HepG2 (cell line): ENCODE measurements around the gene YPEL3. TPM values are rescaled to one million over a fixed set of nuclear protein-coding genes. Genes with fewer than 3 reads are reported as not detected.

Experiments used
- ARNT2 ChIP-seq: sonication (generic); formaldehyde crosslinking; IDR thresholded peaks from 2 replicates; pipeline ENCODE4 v1.8.0; 2022; ENCODE audit warnings: mild to moderate bottlenecking, low read depth, missing genetic modification reagents, moderate library complexity
- CSRNP2 ChIP-seq: sonication (generic); formaldehyde crosslinking; conservative IDR thresholded peaks from 2 replicates; pipeline ENCODE4 v1.8.0; 2022; ENCODE audit warnings: low read depth, missing genetic modification reagents
- DR1 ChIP-seq: sonication (generic); formaldehyde crosslinking; IDR thresholded peaks from 2 replicates; pipeline ENCODE4 v1.8.0; 2021; ENCODE audit warnings: mild to moderate bottlenecking, missing genetic modification reagents, inconsistent platforms
- DZIP1 ChIP-seq: sonication (generic); formaldehyde crosslinking; IDR thresholded peaks from 2 replicates; pipeline ENCODE4 v1.5.0; 2020; ENCODE audit warnings: mild to moderate bottlenecking, missing genetic modification reagents
- FUBP1 ChIP-seq: sonication (generic); formaldehyde crosslinking; IDR thresholded peaks from 2 replicates; pipeline ENCODE4 v1.5.1; 2020; ENCODE audit warnings: missing genetic modification reagents, mild to moderate bottlenecking, borderline replicate concordance
- GATA4 ChIP-seq: sonication (generic); IDR thresholded peaks from 2 replicates; pipeline ENCODE4 v1.6.1; 2016; ENCODE audit warnings: antibody characterized with exemption, low read depth, borderline replicate concordance
- GFI1 ChIP-seq: sonication (generic); formaldehyde crosslinking; IDR thresholded peaks from 2 replicates; pipeline ENCODE4 v1.5.0; 2020; ENCODE audit warnings: missing genetic modification reagents, mild to moderate bottlenecking, borderline replicate concordance
- KDM2A ChIP-seq: sonication (generic); formaldehyde crosslinking; IDR thresholded peaks from 2 replicates; pipeline ENCODE4 v1.4.0; 2020; ENCODE audit warnings: low read depth, missing genetic modification reagents, borderline replicate concordance
- KLF16 ChIP-seq, 2 experiments: sonication (generic) in 1 of 2; formaldehyde crosslinking in 1 of 2; IDR thresholded peaks; 2 replicates each; pipeline versions ENCODE4 v1.6.1 to v1.8.0; 2016 to 2023; ENCODE audit warnings: missing genetic modification reagents in 2 of 2, missing compliant biosample characterization in 1 of 2
- MED1 ChIP-seq: sonication (generic); formaldehyde crosslinking; IDR thresholded peaks from 2 replicates; pipeline ENCODE4 v1.4.0; 2020; ENCODE audit warnings: missing genetic modification reagents
- NCOA2 ChIP-seq: sonication (generic); formaldehyde crosslinking; IDR thresholded peaks from 2 replicates; pipeline ENCODE4 v1.8.0; 2022; ENCODE audit warnings: inconsistent platforms
- PAF1 ChIP-seq: IDR thresholded peaks from 2 replicates; pipeline ENCODE4 v1.6.1; 2016; ENCODE audit warnings: missing genetic modification reagents, missing compliant biosample characterization
- PTBP1 ChIP-seq: fragments of 200-400 bp; formaldehyde crosslinking; IDR thresholded peaks from 2 replicates; pipeline ENCODE4 v1.6.1; 2018; ENCODE audit warnings: low read length, low read depth; ENCODE audit not compliant: poor library complexity, severe bottlenecking
- RCOR2 ChIP-seq: IDR thresholded peaks from 2 replicates; pipeline ENCODE4 v1.6.1; 2016; ENCODE audit warnings: missing biosample characterization, missing genetic modification reagents
- RNF2 ChIP-seq: fragments of 450-650 bp; conservative IDR thresholded peaks from 2 replicates; pipeline ENCODE4 v1.6.1; 2016; ENCODE audit warnings: low read depth
- RORA ChIP-seq: sonication (generic); formaldehyde crosslinking; IDR thresholded peaks from 2 replicates; pipeline ENCODE4 v1.5.0; 2020; ENCODE audit warnings: mild to moderate bottlenecking, missing genetic modification reagents, moderate library complexity
- TAF1 ChIP-seq: sonication (generic); formaldehyde crosslinking; IDR thresholded peaks from 2 replicates; pipeline ENCODE4 v1.4.0; 2020; ENCODE audit warnings: missing genetic modification reagents
- TOPORS ChIP-seq: sonication (generic); formaldehyde crosslinking; IDR thresholded peaks from 2 replicates; pipeline ENCODE4 v1.8.0; 2023; ENCODE audit warnings: mild to moderate bottlenecking, missing genetic modification reagents
- ZBTB3 ChIP-seq: sonication (generic); formaldehyde crosslinking; IDR thresholded peaks from 2 replicates; pipeline ENCODE4 v1.4.0; 2020; ENCODE audit warnings: low read depth, mild to moderate bottlenecking, moderate library complexity, missing genetic modification reagents, borderline replicate concordance
- ZC3H4 ChIP-seq: sonication (generic); formaldehyde crosslinking; IDR thresholded peaks from 2 replicates; pipeline ENCODE4 v1.4.0; 2020; ENCODE audit warnings: missing genetic modification reagents, borderline replicate concordance
- ZNF451 ChIP-seq: sonication (generic); formaldehyde crosslinking; IDR thresholded peaks from 2 replicates; pipeline ENCODE4 v1.5.0; 2020; ENCODE audit warnings: mild to moderate bottlenecking, missing genetic modification reagents
- ZNF552 ChIP-seq: sonication (generic); formaldehyde crosslinking; IDR thresholded peaks from 2 replicates; pipeline ENCODE4 v1.9.0; 2022; ENCODE audit warnings: missing genetic modification reagents, mild to moderate bottlenecking, borderline replicate concordance
- ZNF564 ChIP-seq: sonication (generic); formaldehyde crosslinking; IDR thresholded peaks from 2 replicates; pipeline ENCODE4 v1.8.1; 2023; ENCODE audit warnings: mild to moderate bottlenecking, missing genetic modification reagents
- ZNF672 ChIP-seq: sonication (generic); formaldehyde crosslinking; IDR thresholded peaks from 2 replicates; pipeline ENCODE4 v1.8.1; 2022; ENCODE audit warnings: missing genetic modification reagents
- ZNF75D ChIP-seq: sonication (generic); formaldehyde crosslinking; IDR thresholded peaks from 2 replicates; pipeline ENCODE4 v1.8.1; 2023; ENCODE audit warnings: missing genetic modification reagents, mild to moderate bottlenecking, borderline replicate concordance
- ZNF816 ChIP-seq: sonication (generic); formaldehyde crosslinking; IDR thresholded peaks from 2 replicates; pipeline ENCODE4 v1.8.0; 2022; ENCODE audit warnings: missing genetic modification reagents, mild to moderate bottlenecking, borderline replicate concordance
- polyA plus RNA-seq, 8 experiments: library from polyadenylated mRNA; depleted of rRNA in 3 of 8; stranded (reverse) in 7 of 8; unstranded in 1 of 8; fragments of >200 nt; fragmentation: Illumina TruSeq in 4 of 8; extraction: Trizol in 4 of 8; gene quantifications; 2 replicates each; pipeline versions ENCODE4 v1.2.1 to v1.2.3, GENCODE V29; 2011 to 2016; ENCODE audit warnings: low read depth in 4 of 8, missing spikeins in 1 of 8, mixed read lengths in 1 of 8; ENCODE audit not compliant: insufficient read depth in 1 of 8
- total RNA-seq, 5 experiments: library from RNA; depleted of rRNA; stranded (reverse); fragments of >200 nt; fragmentation: Illumina TruSeq; extraction: Trizol; gene quantifications; 2 replicates each; pipeline ENCODE4 v1.2.3, GENCODE V29; 2016; ENCODE audit warnings: low read depth in 1 of 5

YPEL3 gene
- total and polyA plus RNA-seq, 2 of the 13 experiments (the other 11 are each of a cell fraction or from before 2014, with no cell fraction given): 5.4 to 47.0 TPM

GRCh38 chr16:30063278-30063892 lies 32.6 kb downstream of the YPEL3 start (continued):
- no peak for TF ChIP-seq KDM2A (CRISPR knock-in tag)
- no peak for TF ChIP-seq ZNF75D (CRISPR knock-in tag)
- no peak for TF ChIP-seq RNF2
- TF ChIP-seq RCOR2 (CRISPR knock-in tag): 0 out of 2 replicates have a peak, but pooled peaks have one; percentile 37
- TF ChIP-seq ZNF552 (CRISPR knock-in tag): no peak
- TF ChIP-seq ZNF451 (CRISPR knock-in tag): no peak; the same call in 1 of the 2 replicates
- TF ChIP-seq ARNT2 (CRISPR knock-in tag): no peak
- no peak for TF ChIP-seq FUBP1 (CRISPR knock-in tag)
- no peak for TF ChIP-seq KLF16 (CRISPR knock-in tag; IDR thresholded peaks at IDR 0.05)
- TF ChIP-seq DZIP1 (CRISPR knock-in tag): no peak
- no peak for TF ChIP-seq ZC3H4 (CRISPR knock-in tag)
- no peak for TF ChIP-seq ZBTB3 (CRISPR knock-in tag)
- no peak for TF ChIP-seq TAF1 (CRISPR knock-in tag)
- 0 out of 2 replicates have a peak, but pooled peaks have one; percentile 1 for TF ChIP-seq MED1
- TF ChIP-seq PTBP1: no peak
- no peak for TF ChIP-seq ZNF564 (CRISPR knock-in tag)
- TF ChIP-seq NCOA2 (CRISPR knock-in tag): 0 out of 2 replicates have a peak, but pooled peaks have one; percentile 9
- TF ChIP-seq GATA4: no peak
- TF ChIP-seq RORA (CRISPR knock-in tag): no peak
- TF ChIP-seq PAF1: no peak
- TF ChIP-seq DR1 (CRISPR knock-in tag): no peak
- no peak for TF ChIP-seq ZNF816 (CRISPR knock-in tag)
- no peak for TF ChIP-seq ZNF672 (CRISPR knock-in tag)
- no peak for TF ChIP-seq TOPORS (CRISPR knock-in tag)
- TF ChIP-seq CSRNP2 (CRISPR knock-in tag): no peak
- no peak for TF ChIP-seq GFI1 (CRISPR knock-in tag)
